ENCODE measurements around the gene CDC42EP4.

CDC42EP4 gene

GRCh38 chr17:73250851-73251640, 60.8 kb downstream of the CDC42EP4 start:
- no peak for DNase-seq (ENCODE audit: low spot score)

GRCh38 chr17:73249700-73250099, 62.1 kb downstream of the CDC42EP4 start:
- DNase-seq (ENCODE audit: low spot score) = no peak

- DNase-seq (ENCODE audit: low spot score) = no peak
Observed at GRCh38 chr17:73248532-73248931, 63.3 kb downstream of the CDC42EP4 start.

GRCh38 chr17:73247726-73248125, 64.1 kb downstream of the CDC42EP4 start:
- DNase-seq (ENCODE audit: low spot score) = no peak

GRCh38 chr17:73240561-73240960, 71.2 kb downstream of the CDC42EP4 start:
- DNase-seq (ENCODE audit: low spot score) = no peak

- DNase-seq (ENCODE audit: low spot score) = no peak
Observed at GRCh38 chr17:73237714-73238113, 74.1 kb downstream of the CDC42EP4 start.

GRCh38 chr17:73234736-73235135, 77.1 kb downstream of the CDC42EP4 start:
- no peak for DNase-seq (ENCODE audit: low spot score)
